ENCODE data around the gene CSF1. TPM values are rescaled to one million over a fixed set of nuclear protein-coding genes. Genes with fewer than 3 reads are reported as not detected.

Gene CSF1
- total RNA-seq, 3 donors from 2014 or later: 28.2 to 54.7 (median 54.4) TPM

DNA sequence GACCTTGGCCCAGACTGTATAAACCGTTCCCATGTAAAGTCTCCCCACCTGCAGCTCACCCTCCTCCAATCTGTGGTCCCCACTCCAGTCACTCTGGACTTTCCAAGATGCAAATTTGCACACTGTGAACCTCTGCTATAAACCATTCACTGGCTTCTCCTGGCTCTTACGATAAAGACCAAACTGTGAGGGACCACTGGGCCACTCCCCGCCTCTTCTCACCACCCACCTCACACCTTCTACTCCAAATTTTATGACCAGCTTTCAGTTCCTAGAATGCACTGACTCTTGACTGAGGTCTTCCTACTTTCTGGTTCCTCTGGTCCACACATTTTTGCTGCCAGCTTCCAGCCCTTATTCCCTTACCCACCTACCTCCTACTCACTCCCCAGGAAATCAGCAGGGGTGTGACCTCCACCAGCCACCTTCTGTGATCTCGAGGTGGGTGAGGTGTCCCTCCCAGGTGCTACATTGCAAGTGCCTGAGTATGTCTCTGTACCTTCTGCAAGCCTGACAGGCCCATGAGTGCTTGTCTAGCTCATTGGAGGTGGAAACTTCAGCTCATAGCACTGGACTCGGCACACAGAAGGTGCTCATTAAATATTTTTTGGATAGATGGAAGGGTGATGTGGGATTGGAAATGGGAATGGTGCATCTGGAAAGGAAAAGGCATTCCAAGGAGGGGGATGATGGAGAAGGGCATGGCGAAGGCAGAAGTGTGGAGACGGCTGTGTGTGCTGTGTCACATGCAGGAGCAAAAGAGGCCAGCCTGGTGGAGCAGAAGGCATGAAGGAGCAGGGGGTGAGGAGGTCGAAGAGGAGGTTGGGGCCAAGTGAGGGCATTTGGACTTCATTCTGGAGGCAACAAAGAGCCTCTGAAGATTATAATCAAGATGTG is 15.6 kb upstream of the CSF1 start:
- H3K27ac ChIP-seq: no peak overlapping the region
- intact Hi-C loops (cut with DNase I; ENCODE audit: low total_unique reads): no loop called here
- no peak for DNase-seq (ENCODE audit: low spot score in 2 of 2)
- TF ChIP-seq CTCF (IDR thresholded peaks at IDR 0.05): no peak
- no peak for TF ChIP-seq POLR2AphosphoS5 (IDR thresholded peaks at IDR 0.05)
- TF ChIP-seq POLR2A (IDR thresholded peaks at IDR 0.05): no peak
- no peaks in the 10 kb centered on the region for H3K36me3 ChIP-seq
- peaks cover 0 to 9% of the 10 kb centered on the region in 2 donors for H3K4me1 ChIP-seq
- H3K27me3 ChIP-seq: no peaks in the 10 kb centered on the region
- no peaks in the 10 kb centered on the region for H3K9me3 ChIP-seq
- H3K4me3 ChIP-seq: no peak overlapping the region

DNA sequence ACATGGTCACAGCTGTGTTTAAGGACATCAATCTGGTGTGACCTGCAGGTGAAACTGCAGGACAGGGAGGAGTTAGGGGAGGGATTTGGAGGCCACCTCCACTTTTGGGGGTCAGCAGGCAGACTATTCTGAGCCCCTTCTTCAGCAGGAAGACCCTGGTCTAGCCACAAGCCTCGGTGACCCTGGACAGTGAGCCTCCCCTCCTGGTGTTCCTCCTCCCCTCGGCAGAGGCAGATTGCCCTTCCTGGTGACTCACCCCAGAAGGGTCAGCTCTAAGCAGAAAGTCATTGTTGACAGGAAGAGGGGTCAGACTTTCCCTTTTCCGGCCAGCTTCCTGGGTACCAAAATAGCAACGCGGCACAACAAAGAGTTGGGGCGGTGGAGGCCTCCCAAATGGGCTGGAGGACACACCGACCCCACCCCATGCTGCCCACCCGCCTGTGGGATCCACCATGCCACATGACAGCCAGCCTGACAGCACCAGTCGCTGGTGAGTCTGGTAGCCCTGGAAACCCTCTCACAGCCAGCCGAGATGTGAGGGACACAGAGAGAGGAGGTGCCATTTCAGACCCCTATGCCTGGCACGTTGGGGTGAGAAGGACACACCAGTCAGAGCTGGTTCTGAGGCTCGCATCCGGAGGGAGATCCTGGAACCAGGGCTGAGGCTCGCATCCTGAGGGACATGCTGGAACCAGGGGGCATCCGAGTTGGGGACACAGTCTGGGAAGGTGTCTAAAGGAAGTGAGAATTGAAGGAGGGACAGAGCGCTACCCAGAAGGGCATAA is 14.7 kb upstream of the CSF1 start:
- peaks cover 0 to 9% of the 10 kb centered on the region in 2 donors for H3K4me1 ChIP-seq
- H3K4me3 ChIP-seq: peak overlapping the region in 1 of 3 donors; percentile 12
- TF ChIP-seq POLR2A (IDR thresholded peaks at IDR 0.05) (no peak), POLR2AphosphoS5 (IDR thresholded peaks at IDR 0.05) (peak in 2 of 3 donors; percentile 42 to 54)
- H3K27ac ChIP-seq: peak overlapping the region; percentile 41 to 49
- no peak for DNase-seq (ENCODE audit: low spot score in 2 of 2)
- H3K27me3 ChIP-seq: no peaks in the 10 kb centered on the region
- no peaks in the 10 kb centered on the region for H3K36me3 ChIP-seq
- intact Hi-C loops (cut with DNase I; ENCODE audit: low total_unique reads): no loop called here
- H3K9me3 ChIP-seq: no peaks in the 10 kb centered on the region

- intact Hi-C loops (cut with DNase I; ENCODE audit: low total_unique reads): no loop called here
- DNase-seq (ENCODE audit: low spot score in 2 of 2): no peak
- no peak overlapping the region for H3K4me3 ChIP-seq
- H3K27me3 ChIP-seq: no peaks in the 10 kb centered on the region
- peaks cover 0 to 9% of the 10 kb centered on the region in 2 donors for H3K4me1 ChIP-seq
- no peaks in the 10 kb centered on the region for H3K36me3 ChIP-seq
- no peaks in the 10 kb centered on the region for H3K9me3 ChIP-seq
- peak overlapping the region in 1 of 2 donors; percentile 41 for H3K27ac ChIP-seq
- TF ChIP-seq POLR2A (IDR thresholded peaks at IDR 0.05) (no peak), POLR2AphosphoS5 (IDR thresholded peaks at IDR 0.05) (no peak), CTCF (IDR thresholded peaks at IDR 0.05) (no peak)
These were observed 14.0 kb upstream of the CSF1 start for GRCh38 chr1:109896681-109897080.

DNA sequence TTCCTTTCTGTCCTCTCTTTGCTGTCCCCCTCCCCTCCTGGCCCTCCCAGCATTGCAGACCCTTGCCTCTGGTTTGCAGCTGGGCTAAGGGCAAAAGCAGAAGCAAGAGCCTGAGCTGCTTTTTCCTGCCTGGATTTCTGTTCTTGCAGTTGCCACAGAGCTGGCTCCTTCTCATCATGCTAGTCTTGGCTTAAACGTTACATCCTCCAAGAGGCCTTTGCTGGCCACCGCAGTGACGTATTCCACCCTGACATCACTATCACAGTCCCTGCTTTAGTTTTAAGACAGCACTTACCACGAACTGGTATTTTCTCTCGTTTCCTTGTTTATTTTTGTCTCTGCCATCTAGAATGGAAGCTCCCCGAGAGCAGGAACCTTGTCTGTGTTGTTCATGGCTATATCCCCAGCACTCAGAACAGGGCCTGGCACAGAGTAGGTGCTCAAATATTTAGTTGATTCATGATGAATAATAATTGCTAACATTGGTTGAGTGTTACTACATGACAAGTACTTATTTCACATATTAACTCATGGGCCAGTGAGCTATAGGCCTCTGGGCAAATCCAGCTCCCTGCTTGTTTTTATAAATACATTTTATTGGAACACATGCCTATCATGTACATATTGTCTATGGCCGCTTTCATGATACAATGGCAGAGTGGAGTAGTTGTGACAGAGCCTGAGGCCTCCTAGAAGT is 13.2 kb upstream of the CSF1 start:
- no peaks in the 10 kb centered on the region for H3K9me3 ChIP-seq
- DNase-seq (ENCODE audit: low spot score in 2 of 2): no peak
- H3K27ac ChIP-seq: no peak overlapping the region
- intact Hi-C loops (cut with DNase I; ENCODE audit: low total_unique reads): no loop called here
- H3K27me3 ChIP-seq: no peaks in the 10 kb centered on the region
- no peaks in the 10 kb centered on the region for H3K36me3 ChIP-seq
- no peak for TF ChIP-seq CTCF (IDR thresholded peaks at IDR 0.05)
- TF ChIP-seq POLR2A (IDR thresholded peaks at IDR 0.05): no peak
- TF ChIP-seq POLR2AphosphoS5 (IDR thresholded peaks at IDR 0.05): no peak
- no peak overlapping the region for H3K4me3 ChIP-seq
- peaks cover 0 to 4% of the 10 kb centered on the region in 2 donors for H3K4me1 ChIP-seq

DNA sequence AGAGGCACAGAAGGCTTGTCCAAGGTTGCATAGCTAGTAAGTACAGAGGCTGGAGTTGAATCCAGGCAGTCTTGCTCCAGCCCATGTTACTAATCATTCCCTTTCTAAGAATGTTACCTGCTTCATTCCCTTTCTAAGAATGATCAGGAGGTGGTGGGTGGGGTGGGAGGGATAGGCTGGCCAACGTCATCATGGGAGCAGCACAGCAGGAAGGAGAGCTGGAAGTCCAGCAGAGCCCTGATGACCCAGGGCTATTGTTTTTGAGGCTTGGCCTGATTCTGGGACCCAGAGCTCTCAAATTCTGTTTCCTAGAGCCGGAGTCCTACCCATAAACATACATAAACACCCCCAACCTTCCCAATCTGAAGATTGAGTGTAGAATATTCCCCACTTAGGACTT is 11.8 kb upstream of the CSF1 start:
- intact Hi-C loops (cut with DNase I; ENCODE audit: low total_unique reads): no loop called here
- TF ChIP-seq CTCF (IDR thresholded peaks at IDR 0.05): no peak

More for the DNA sequence above, 11.8 kb upstream of the CSF1 start:
- DNase-seq (ENCODE audit: low spot score in 2 of 2): no peak
- Histone ChIP-seq H3K9me3 (no peaks in the 10 kb centered on the region), H3K27me3 (no peaks in the 10 kb centered on the region), H3K4me3 (no peak overlapping the region), H3K4me1 (no peaks in the 10 kb centered on the region), H3K36me3 (no peaks in the 10 kb centered on the region), H3K27ac (no peak overlapping the region)

Measured in breast epithelium (tissue), 4 donors.